ENCODE data around the gene CACNA1D.

GRCh38 chr3:53571264-53571663 is 76.9 kb downstream of the CACNA1D start:
- TF ChIP-seq, protein P1, sequence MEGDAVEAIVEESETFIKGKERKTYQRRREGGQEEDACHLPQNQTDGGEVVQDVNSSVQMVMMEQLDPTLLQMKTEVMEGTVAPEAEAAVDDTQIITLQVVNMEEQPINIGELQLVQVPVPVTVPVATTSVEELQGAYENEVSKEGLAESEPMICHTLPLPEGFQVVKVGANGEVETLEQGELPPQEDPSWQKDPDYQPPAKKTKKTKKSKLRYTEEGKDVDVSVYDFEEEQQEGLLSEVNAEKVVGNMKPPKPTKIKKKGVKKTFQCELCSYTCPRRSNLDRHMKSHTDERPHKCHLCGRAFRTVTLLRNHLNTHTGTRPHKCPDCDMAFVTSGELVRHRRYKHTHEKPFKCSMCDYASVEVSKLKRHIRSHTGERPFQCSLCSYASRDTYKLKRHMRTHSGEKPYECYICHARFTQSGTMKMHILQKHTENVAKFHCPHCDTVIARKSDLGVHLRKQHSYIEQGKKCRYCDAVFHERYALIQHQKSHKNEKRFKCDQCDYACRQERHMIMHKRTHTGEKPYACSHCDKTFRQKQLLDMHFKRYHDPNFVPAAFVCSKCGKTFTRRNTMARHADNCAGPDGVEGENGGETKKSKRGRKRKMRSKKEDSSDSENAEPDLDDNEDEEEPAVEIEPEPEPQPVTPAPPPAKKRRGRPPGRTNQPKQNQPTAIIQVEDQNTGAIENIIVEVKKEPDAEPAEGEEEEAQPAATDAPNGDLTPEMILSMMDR (IDR thresholded peaks at IDR 0.05) = no peak
- TF ChIP-seq POLR2A (IDR thresholded peaks at IDR 0.05) (no peak), POLR2AphosphoS5 (IDR thresholded peaks at IDR 0.05) (no peak)
